Neural progenitor cell (in vitro differentiated cells): Measurements from ENCODE around the gene DIMT1. TPM values are rescaled to one million over a fixed set of nuclear protein-coding genes. Genes with fewer than 3 reads are reported as not detected.
A peak's percentile ranks its signal among the peaks of the same experiment; 100 is the strongest.

Experiments used
- DNase-seq: peaks from one replicate; pipeline ENCODE4 v3.0.0-alpha.2; 2016; ENCODE audit warnings: low spot score
- H2AFZ ChIP-seq: fragments of 200-600 bp; sonication (generic); replicated peaks from 2 replicates; pipeline ENCODE4 v1.6.1; 2016; ENCODE audit warnings: antibody characterized with exemption
- H3F3A ChIP-seq: fragments of 200-600 bp; sonication (generic); 2 replicates; pipeline ENCODE4 v1.6.1; 2016; ENCODE audit warnings: antibody characterized with exemption, low read depth
- H3K27ac ChIP-seq: fragments of 200-600 bp; sonication (generic); 2 replicates; pipeline ENCODE4 v1.5.1; 2016; ENCODE audit warnings: mild to moderate bottlenecking
- H3K27me3 ChIP-seq: fragments of 200-600 bp; sonication (generic); 2 replicates; pipeline ENCODE4 v1.6.1; 2016; ENCODE audit warnings: mild to moderate bottlenecking, moderate library complexity
- H3K36me3 ChIP-seq: fragments of 200-600 bp; sonication (generic); 2 replicates; pipeline ENCODE4 v1.5.1; 2016
- H3K4me1 ChIP-seq: fragments of 200-600 bp; sonication (generic); 2 replicates; pipeline ENCODE4 v1.6.1; 2016; ENCODE audit warnings: mixed run types
- H3K4me2 ChIP-seq: fragments of 200-600 bp; sonication (generic); 2 replicates; pipeline ENCODE4 v1.6.1; 2016
- H3K4me3 ChIP-seq: fragments of 200-600 bp; sonication (generic); 2 replicates; pipeline ENCODE4 v1.5.1; 2016
- H3K79me2 ChIP-seq: fragments of 200-600 bp; sonication (generic); 2 replicates; pipeline ENCODE4 v1.6.1; 2016; ENCODE audit warnings: low read depth
- H3K9ac ChIP-seq: fragments of 200-600 bp; sonication (generic); 2 replicates; pipeline ENCODE4 v1.6.1; 2016
- H3K9me3 ChIP-seq: fragments of 200-600 bp; sonication (generic); 2 replicates; pipeline ENCODE4 v1.5.1; 2016; ENCODE audit warnings: low read depth
- H4K20me1 ChIP-seq: fragments of 200-600 bp; sonication (generic); 2 replicates; pipeline ENCODE4 v1.6.1; 2016; ENCODE audit warnings: low read depth
- H3K27ac Mint-ChIP-seq: 3 replicates; pipeline ENCODE4 v1.8.0; 2021; ENCODE audit warnings: mixed read lengths
- H3K27me3 Mint-ChIP-seq: 2 replicates; pipeline ENCODE4 v1.8.0; 2022; ENCODE audit warnings: low read depth, mild to moderate bottlenecking, inconsistent platforms, moderate library complexity, mixed read lengths; ENCODE audit not compliant: insufficient read depth
- H3K36me3 Mint-ChIP-seq: 3 replicates; pipeline ENCODE4 v1.8.0; 2021; ENCODE audit warnings: mixed read lengths
- H3K4me1 Mint-ChIP-seq: 3 replicates; pipeline ENCODE4 v1.8.0; 2021; ENCODE audit warnings: mixed read lengths
- H3K4me3 Mint-ChIP-seq: 3 replicates; pipeline ENCODE4 v1.8.0; 2021; ENCODE audit warnings: mild to moderate bottlenecking, moderate library complexity, mixed read lengths
- H3K9me3 Mint-ChIP-seq: 3 replicates; pipeline ENCODE4 v1.8.0; 2020; ENCODE audit warnings: mixed read lengths
- EZH2 ChIP-seq: fragments of 200-600 bp; sonication (generic); IDR thresholded peaks from 2 replicates; pipeline ENCODE4 v1.6.1; 2017; ENCODE audit warnings: antibody characterized with exemption, mild to moderate bottlenecking, moderate library complexity
- EZH2phosphoT487 ChIP-seq: fragments of 200-600 bp; sonication (generic); IDR thresholded peaks from 2 replicates; pipeline ENCODE4 v1.6.1; 2017; ENCODE audit warnings: antibody characterized with exemption
- total RNA-seq: library from RNA; depleted of rRNA; stranded (reverse); fragments of >200 nt; gene quantifications from 2 replicates; pipeline ENCODE4 v1.2.3, GENCODE V29; 2015; ENCODE audit warnings: low replicate concordance
- TF ChIP-seq, protein P1 (sequence below): fragments of 200-600 bp; sonication (generic); IDR thresholded peaks from 2 replicates; pipeline ENCODE4 v1.5.1; 2017; ENCODE audit warnings: antibody characterized with exemption, mild to moderate bottlenecking

The DIMT1 gene
- 24.0 and 43.2 TPM in 2 replicates for total RNA-seq

DNA sequence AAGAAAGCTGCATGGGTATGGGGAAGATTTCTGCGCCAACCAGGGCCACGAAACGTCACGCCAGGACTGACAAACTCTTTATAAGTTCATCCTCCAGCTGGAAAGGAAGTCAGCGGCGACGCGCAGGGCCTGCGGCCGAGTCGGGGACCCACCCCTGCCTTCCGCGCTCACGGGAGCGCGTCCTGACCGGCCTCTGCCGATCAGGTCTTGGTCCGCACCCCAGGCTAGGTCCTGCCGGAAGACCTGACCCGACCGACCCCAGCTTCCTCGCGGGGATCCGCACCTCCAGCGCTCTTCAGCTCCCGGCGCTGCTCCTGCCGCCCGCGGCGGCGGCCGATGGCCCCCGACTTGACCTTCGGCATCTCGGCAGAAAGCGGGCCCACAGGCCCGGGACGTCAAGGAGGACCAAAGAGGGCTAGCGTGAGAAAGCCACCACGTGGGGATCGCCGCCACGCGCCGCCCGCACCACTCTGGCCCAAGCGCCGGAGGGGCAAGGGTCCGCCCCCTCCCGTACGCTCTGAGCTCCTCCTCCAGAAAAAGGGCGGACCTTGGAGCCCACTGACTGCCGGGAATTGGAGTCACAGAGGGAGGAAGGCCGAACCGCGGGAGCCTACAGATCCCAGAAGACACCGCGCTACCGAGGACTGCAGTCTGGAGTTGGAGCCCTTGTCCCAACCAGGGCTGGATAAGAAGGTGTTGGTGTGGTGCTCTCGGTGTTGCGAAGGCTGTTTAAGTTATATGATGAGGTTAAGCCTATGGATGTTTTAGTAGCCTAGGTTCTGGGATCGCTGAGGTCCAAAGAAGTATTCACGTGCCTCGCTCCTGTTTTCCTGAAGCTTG, at the start of gene DIMT1:
TSS of gene DIMT1 (minus strand) at position 495 of the 840 bp plus-strand sequence. CDS start at position 362, 133 bp downstream.
- peaks cover 14% of the 10 kb centered on the region for H3K79me2 ChIP-seq
- Mint-ChIP-seq H3K36me3 (peaks cover 7% of the 10 kb centered on the region), H3K4me3 (peak within 1 kb of the TSS; percentile 98), H3K27ac (peak within 1 kb of the TSS; percentile 100), H3K4me1 (peaks cover 20% of the 10 kb centered on the region), H3K9me3 (no peaks in the 10 kb centered on the region), H3K27me3 (peaks cover 7% of the 10 kb centered on the region)
- H3K27ac ChIP-seq, result peak within 1 kb of the TSS; percentile 97
- H3K27me3 ChIP-seq, result no peaks in the 10 kb centered on the region
- H2AFZ ChIP-seq, result peak within 1 kb of the TSS; percentile 79
- H3K4me1 ChIP-seq, result no peaks in the 10 kb centered on the region
- peaks cover 12% of the 10 kb centered on the region for H3F3A ChIP-seq
- H3K9me3 ChIP-seq, result no peaks in the 10 kb centered on the region
- H3K36me3 ChIP-seq, result no peaks in the 10 kb centered on the region
- H3K4me2 ChIP-seq, result peak within 1 kb of the TSS; percentile 84
- H4K20me1 ChIP-seq, result no peaks in the 10 kb centered on the region
- peak; percentile 98 for DNase-seq
- peak within 1 kb of the TSS; percentile 69 for H3K9ac ChIP-seq
- peak within 1 kb of the TSS; percentile 78 for H3K4me3 ChIP-seq
- TF ChIP-seq EZH2, result no peak
- TF ChIP-seq EZH2phosphoT487, result no peak
- TF ChIP-seq, protein P1, sequence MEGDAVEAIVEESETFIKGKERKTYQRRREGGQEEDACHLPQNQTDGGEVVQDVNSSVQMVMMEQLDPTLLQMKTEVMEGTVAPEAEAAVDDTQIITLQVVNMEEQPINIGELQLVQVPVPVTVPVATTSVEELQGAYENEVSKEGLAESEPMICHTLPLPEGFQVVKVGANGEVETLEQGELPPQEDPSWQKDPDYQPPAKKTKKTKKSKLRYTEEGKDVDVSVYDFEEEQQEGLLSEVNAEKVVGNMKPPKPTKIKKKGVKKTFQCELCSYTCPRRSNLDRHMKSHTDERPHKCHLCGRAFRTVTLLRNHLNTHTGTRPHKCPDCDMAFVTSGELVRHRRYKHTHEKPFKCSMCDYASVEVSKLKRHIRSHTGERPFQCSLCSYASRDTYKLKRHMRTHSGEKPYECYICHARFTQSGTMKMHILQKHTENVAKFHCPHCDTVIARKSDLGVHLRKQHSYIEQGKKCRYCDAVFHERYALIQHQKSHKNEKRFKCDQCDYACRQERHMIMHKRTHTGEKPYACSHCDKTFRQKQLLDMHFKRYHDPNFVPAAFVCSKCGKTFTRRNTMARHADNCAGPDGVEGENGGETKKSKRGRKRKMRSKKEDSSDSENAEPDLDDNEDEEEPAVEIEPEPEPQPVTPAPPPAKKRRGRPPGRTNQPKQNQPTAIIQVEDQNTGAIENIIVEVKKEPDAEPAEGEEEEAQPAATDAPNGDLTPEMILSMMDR, result no peak

DNA sequence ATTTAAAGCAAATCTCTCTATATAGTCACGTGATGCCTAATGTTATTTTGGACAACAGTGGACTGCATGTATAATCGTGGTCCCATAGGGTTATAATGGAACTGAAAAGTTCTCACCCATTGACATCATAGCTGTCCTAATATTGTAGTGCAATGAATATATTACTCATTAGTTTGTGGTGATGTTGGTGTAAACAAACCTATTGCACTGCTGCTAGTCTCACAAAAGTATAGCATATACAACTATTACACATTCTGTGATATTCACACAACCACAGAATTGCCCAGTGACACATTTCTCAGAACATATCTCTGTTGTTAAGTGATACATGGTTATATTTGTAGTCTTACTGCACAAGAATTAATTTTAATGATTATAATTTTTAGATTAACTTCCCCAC, 46.6 kb upstream of the DIMT1 start:
- Histone ChIP-seq H3K27ac (no peak overlapping the region), H4K20me1 (no peaks in the 10 kb centered on the region), H3K9me3 (no peaks in the 10 kb centered on the region), H3K36me3 (peaks cover 4% of the 10 kb centered on the region), H3K4me2 (no peak overlapping the region), H3K4me1 (no peaks in the 10 kb centered on the region), H3F3A (no peaks in the 10 kb centered on the region), H3K9ac (no peak overlapping the region), H3K27me3 (no peaks in the 10 kb centered on the region), H3K4me3 (no peak overlapping the region), H3K79me2 (peaks cover 17% of the 10 kb centered on the region), H2AFZ (no peak overlapping the region)
- Mint-ChIP-seq H3K4me1 (no peaks in the 10 kb centered on the region), H3K4me3 (no peak overlapping the region), H3K36me3 (peaks cover 17% of the 10 kb centered on the region), H3K27ac (no peak overlapping the region), H3K27me3 (no peaks in the 10 kb centered on the region), H3K9me3 (no peaks in the 10 kb centered on the region)
- no peak for TF ChIP-seq EZH2
- TF ChIP-seq, protein P1, result no peak
- TF ChIP-seq EZH2phosphoT487, result no peak
- no peak for DNase-seq

DNA sequence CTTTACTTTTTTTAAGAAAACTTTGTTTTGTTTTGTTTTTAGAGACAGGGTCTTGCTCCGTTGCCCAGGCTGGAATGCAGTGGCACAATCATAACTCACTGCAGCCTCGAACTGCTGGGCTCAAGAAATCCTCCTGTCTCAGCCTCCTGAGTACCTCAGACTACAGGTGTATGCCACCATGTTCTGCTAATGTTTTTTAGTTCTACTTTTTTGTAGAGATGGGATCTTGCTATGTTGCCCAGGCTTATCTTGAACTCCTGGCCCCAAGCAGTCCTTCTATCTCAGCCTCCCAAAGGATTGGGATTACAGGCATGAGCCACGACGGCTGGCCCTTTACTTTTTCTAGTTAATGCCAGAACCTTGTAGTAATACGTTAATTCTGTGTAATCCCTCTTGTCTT, 44.8 kb upstream of the DIMT1 start:
- no peaks in the 10 kb centered on the region for H3K27me3 Mint-ChIP-seq

More for the DNA sequence above, 44.8 kb upstream of the DIMT1 start:
- DNase-seq, result no peak
- no peaks in the 10 kb centered on the region for H3F3A ChIP-seq
- H3K9me3 ChIP-seq, result no peaks in the 10 kb centered on the region
- H3K79me2 ChIP-seq, result peaks cover 17% of the 10 kb centered on the region
- no peaks in the 10 kb centered on the region for H3K9me3 Mint-ChIP-seq
- no peaks in the 10 kb centered on the region for H3K4me1 Mint-ChIP-seq
- H3K36me3 ChIP-seq, result peaks cover 4% of the 10 kb centered on the region
- H3K27me3 ChIP-seq, result no peaks in the 10 kb centered on the region
- no peak overlapping the region for H2AFZ ChIP-seq
- H3K27ac ChIP-seq, result no peak overlapping the region
- peaks cover 8% of the 10 kb centered on the region for H3K36me3 Mint-ChIP-seq
- H3K4me3 ChIP-seq, result no peak overlapping the region
- TF ChIP-seq EZH2 (no peak), EZH2phosphoT487 (no peak)
- TF ChIP-seq, protein P1, result no peak
- no peak overlapping the region for H3K4me2 ChIP-seq
- no peak overlapping the region for H3K4me3 Mint-ChIP-seq
- no peaks in the 10 kb centered on the region for H3K4me1 ChIP-seq
- no peaks in the 10 kb centered on the region for H4K20me1 ChIP-seq
- H3K27ac Mint-ChIP-seq, result no peak overlapping the region
- H3K9ac ChIP-seq, result no peak overlapping the region
